Omental fat pad (tissue), 4 donors: Measurements from ENCODE around the gene TMEM25. TPM values are rescaled to one million over a fixed set of nuclear protein-coding genes. Genes with fewer than 3 reads are reported as not detected.
"Not testable (repeated sequence)": the region's sequence is repeated elsewhere in the genome, so short reads cannot be mapped to it uniquely, and the experiment has no call there.

Source experiments
- ATAC-seq: fragments of 150-250 bp; one replicate; pipeline ENCODE4 v1.9.1; 2016; ENCODE audit warnings: mild to moderate bottlenecking, moderate library complexity; ENCODE audit not compliant: low FRiP score
- DNase-seq: peaks from one replicate; pipeline ENCODE4 v3.0.0-alpha.2; 2019; ENCODE audit warnings: low spot score
- CTCF ChIP-seq, 3 donors: fragments of 450-650 bp; IDR thresholded peaks; one replicate each; pipeline ENCODE4 v1.5.1; 2016 to 2017; ENCODE audit warnings: antibody characterized with exemption in 3 of 3, mild to moderate bottlenecking in 3 of 3, moderate library complexity in 2 of 3
- total RNA-seq, 4 donors: library from RNA; depleted of rRNA; stranded (reverse); fragments of >200 nt; gene quantifications; one replicate each; pipeline ENCODE4 v1.1.0, GENCODE V29; 2016

TMEM25 gene
- total RNA-seq = 10 to 100 TPM in 3 of 4 donors, 1 to 10 TPM in 1; 9.1 to 19.9 (median 11.8) TPM

- DNase-seq (no peak), ATAC-seq (peak; percentile 78)
- TF ChIP-seq CTCF (IDR thresholded peaks at IDR 0.05) = no peak
Measured at GRCh38 chr11:118530683-118531596, at the start of gene TMEM25. TSS of gene TMEM25 (plus strand) at chr11:118531192. CDS start at chr11:118531802, 610 bp downstream.

GRCh38 chr11:118481238-118481637 is 49.8 kb upstream of the TMEM25 start:
- not testable (repeated sequence) for ATAC-seq, DNase-seq

- TF ChIP-seq CTCF (IDR thresholded peaks at IDR 0.05) = no peak
- DNase-seq = no peak
- ATAC-seq = no peak
Measured at GRCh38 chr11:118484405-118484804, 46.6 kb upstream of the TMEM25 start.

GRCh38 chr11:118485273-118485672 is 45.7 kb upstream of the TMEM25 start:
- TF ChIP-seq CTCF (IDR thresholded peaks at IDR 0.05) = no peak
- DNase-seq (no peak), ATAC-seq (no peak)

GRCh38 chr11:118488480-118489109 is 42.4 kb upstream of the TMEM25 start:
- peak in 2 of 3 donors; percentile 17 to 78 for TF ChIP-seq CTCF (IDR thresholded peaks at IDR 0.05)
- no peak for DNase-seq
- no peak for ATAC-seq

- ATAC-seq (no peak), DNase-seq (no peak)
- TF ChIP-seq CTCF (IDR thresholded peaks at IDR 0.05) = no peak
Measured at GRCh38 chr11:118491041-118491440, 40.0 kb upstream of the TMEM25 start.

- no peak for ATAC-seq
- TF ChIP-seq CTCF (IDR thresholded peaks at IDR 0.05) = no peak
Measured at GRCh38 chr11:118497831-118498230, 33.2 kb upstream of the TMEM25 start.

More at GRCh38 chr11:118497831-118498230, 33.2 kb upstream of the TMEM25 start:
- no peak for DNase-seq
